GM21526 (cell line): ENCODE results near the gene STRN4.
A peak's percentile ranks its signal among the peaks of the same experiment; 100 is the strongest.

ENCODE experiments used
- ATAC-seq: cut with Tn5 transposase; IDR thresholded peaks from one replicate; pipeline ENCODE4 v1.9.1; 2021; ENCODE audit warnings: moderate library complexity; ENCODE audit not compliant: unreplicated experiment, low FRiP score

STRN4 gene

DNA sequence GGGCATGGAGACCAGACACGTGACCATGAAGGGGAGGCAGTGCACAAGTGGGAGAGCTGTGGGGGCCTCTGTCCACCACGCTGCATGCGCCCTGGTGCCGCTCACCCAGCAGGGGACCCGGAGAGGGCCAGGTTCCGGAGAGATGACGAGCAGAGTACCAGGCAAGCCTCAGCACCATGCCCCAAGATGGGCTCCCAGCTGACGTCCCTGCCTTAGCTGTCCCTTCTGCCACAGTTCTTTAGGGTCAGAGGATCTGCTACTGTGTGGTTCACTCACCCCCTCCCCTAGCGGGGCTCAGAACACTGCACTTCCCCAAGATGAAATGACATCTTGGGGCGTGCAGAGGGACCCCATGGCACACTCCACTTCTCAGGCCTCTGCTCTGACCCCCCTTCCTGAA, 19.7 kb downstream of the STRN4 start:
- ATAC-seq, result no peak

DNA sequence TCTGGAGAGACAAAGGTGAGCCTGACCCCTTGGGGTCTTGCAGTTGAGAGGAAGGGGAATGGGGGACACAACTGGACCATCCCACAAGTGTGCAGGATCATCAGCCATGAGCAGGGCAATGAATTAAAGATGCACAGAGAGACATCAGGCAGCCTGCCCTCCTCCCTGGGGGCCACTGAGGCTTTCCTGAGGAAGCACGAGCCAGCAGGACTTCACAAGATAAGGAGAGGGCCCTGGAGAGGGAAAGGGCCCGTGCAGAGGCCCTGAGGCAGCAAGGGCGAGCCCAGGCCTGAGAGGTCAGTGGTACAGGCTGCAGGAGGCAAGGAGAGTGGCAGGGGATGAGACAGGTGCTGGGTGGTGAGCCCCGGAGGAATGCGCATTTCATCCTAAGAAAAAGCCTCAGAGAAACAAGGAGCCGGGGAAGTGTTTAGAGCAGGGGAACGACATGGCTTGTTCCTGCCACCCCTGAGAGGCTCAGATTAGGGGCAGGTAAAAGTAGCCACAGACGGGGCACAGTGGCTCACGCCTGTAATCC, 20.3 kb downstream of the STRN4 start:
- no peak for ATAC-seq

DNA sequence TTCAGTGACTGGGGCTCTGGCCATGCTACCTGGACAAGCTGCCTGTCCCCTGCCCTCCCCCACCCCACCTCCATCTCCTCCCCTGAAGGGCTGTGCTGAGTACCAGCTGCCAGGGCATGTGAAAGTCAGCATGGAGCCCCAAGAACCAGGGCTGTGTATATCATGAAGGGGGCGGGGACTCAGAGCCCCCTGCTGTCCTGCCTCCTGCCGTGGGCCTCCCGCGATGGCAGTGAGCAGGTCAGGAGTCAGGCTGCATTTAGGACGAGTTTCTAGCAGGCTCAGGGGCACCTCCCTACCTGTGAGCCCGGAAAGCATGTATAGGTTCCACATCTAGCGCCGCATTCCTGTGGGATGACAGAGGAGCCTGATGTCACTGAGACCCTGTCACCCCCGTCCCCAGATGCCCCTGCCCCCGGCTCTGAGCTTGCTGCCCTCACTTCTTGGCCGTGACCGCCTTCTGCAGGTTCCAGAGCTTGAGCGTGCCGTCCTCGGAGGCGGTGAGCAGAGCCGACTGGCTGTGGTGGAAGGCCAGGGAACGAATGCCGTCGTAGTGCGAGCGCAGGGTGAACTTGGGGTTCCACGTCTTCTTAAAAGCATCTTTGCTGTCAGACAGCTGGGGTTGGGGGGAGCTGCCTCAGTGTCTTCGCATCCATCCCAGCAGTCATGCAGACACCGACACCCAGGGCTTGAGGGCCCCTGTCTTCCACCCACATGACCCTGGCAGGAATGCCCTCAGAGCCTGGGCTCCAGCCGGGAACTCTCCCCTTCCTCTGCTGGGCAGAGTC, 21.0 kb downstream of the STRN4 start:
- no peak for ATAC-seq

DNA sequence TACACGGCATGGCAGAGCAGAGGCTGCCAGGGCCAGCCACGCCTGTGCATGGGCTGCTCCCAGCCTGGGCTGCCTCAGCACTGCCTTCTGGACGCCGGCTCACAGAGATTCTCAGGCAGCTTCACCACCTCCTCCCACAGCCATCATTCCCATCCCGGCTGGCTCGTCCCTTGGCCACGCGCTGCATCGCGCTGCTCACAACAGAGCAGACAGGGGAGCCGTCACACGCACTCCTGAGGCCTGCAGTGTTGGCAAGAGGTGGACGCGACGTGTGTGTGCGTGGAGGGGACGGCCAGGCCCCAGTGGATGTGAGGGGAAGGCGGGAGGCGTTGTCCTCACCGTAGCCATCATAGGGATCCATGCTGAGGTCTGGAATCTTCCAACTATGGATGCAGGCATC, 21.8 kb downstream of the STRN4 start:
- ATAC-seq, result no peak

- ATAC-seq, result no peak
These were observed 22.8 kb downstream of the STRN4 start for GRCh38 chr19:46723471-46723870.

DNA sequence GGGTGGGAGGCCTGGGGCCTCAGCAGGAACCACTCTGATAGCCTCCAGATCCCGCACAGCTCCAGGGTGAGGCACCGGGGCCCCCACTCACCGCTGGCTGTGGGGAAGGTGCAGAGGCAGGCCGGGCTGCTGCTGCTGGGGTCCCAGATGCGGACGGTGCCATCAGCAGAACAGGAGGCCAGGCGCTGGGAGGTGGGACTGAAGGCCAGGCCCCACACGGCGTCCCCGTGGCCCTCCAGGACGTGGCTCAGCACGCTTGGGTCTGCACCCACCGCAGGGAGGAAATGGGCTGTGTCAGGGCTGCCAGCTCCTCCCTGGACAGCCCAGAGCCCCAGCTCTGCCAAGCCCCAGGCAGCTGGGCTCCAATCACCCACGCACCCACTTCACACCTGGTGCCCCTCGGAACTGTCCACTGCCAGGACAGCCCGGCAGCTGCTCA, 23.2 kb downstream of the STRN4 start:
- ATAC-seq, result no peak

DNA sequence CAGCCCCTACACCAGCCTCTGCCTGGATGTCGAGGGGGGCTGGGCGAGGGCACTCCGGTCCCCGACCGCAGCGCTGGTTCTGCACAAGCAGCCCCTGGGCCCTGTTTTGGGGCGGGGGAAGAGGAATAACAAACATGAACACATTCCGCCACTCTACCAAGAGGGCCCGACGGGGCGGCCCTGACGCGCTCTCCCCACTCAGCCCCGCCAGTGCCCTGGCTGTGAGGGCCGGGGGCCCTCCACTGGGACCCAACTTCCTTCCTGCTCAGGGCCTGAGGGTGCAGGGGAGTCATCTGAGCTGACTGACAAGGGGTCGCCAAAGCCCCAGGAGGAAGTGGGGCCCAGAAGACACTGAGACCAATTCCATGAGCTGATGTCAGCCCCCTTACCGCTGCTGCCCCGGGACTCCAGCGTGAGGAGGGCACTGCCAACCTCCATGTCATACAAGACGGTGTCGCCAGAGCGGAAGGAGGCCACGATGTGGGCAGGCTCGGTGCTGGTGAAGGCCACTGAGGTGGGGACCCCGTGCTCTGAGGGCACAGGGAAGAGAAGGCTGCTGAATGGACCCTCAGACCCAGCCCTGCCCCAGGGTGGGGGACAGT, 23.7 kb downstream of the STRN4 start:
- ATAC-seq, result no peak

- no peak for ATAC-seq
These were observed 24.3 kb downstream of the STRN4 start for GRCh38 chr19:46722004-46722380.

- no peak for ATAC-seq
These were observed 24.8 kb downstream of the STRN4 start for GRCh38 chr19:46721269-46722003.

GRCh38 chr19:46720503-46721239, 25.6 kb downstream of the STRN4 start:
- no peak for ATAC-seq

DNA sequence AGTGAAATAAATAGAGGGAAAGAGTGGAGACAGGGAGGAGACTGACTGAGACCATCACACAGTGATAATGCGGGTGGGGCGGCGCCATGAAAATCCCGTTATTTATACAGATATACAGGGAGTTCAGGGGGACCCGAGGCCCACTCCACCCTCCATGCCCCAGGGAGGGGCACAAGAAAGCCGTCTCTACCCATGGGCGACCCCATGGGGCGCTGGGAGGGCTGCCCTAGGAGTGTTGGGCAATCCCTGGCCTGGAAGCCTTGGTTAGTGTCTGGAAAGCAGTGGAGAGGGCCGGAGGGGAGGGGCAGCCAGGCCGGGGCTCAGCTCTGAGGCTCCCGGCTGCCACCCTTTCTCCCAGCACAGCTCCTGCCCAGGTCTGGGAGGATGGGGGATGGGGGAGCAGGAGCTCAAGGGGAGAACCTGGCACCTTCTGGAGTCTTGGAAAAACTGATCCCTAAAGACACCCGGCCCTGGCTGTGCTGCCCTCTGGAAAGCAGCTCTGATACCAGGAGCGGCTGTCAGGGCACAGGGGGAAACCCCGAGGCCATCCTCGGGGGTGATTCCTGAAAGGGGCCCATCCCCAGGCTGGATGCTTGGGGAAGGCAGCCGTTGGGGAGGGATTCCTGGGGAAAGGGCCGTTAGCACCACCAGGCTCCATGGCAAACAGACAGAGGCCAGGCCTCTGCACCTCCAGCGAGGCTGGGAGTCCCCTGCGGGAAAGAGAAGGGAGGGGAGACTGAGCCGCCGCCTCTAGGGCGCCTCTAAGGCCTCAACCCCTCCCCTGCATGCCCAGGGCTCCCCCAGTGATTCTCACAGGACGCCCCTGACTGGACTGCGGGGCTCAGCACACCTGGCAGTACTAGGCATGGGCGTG, 26.4 kb downstream of the STRN4 start:
- no peak for ATAC-seq

- ATAC-seq, result no peak
These were observed 27.2 kb downstream of the STRN4 start for GRCh38 chr19:46718934-46719622.

- ATAC-seq, result no peak
These were observed 27.9 kb downstream of the STRN4 start for GRCh38 chr19:46718157-46718933.

DNA sequence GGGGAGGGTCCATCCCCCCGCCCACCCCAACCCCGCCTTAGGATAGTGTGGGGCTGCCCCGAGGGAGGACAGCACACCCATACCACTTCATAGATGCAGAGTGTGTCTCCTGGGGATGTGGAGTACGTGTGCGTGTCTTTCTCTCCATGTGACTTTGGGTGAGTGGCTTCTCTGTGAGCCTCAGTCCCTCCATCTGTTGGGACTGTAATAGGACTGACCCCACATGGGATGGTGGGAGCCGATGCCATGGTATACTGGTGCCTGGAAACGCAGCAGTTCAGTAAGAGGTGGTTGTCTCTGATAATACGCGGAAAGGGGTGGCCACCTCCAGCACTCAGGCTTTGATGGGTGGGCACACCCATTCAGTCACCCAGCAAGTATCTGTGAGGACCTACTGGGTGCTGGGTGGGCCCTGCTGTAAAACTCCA, 28.5 kb downstream of the STRN4 start:
- ATAC-seq, result no peak

DNA sequence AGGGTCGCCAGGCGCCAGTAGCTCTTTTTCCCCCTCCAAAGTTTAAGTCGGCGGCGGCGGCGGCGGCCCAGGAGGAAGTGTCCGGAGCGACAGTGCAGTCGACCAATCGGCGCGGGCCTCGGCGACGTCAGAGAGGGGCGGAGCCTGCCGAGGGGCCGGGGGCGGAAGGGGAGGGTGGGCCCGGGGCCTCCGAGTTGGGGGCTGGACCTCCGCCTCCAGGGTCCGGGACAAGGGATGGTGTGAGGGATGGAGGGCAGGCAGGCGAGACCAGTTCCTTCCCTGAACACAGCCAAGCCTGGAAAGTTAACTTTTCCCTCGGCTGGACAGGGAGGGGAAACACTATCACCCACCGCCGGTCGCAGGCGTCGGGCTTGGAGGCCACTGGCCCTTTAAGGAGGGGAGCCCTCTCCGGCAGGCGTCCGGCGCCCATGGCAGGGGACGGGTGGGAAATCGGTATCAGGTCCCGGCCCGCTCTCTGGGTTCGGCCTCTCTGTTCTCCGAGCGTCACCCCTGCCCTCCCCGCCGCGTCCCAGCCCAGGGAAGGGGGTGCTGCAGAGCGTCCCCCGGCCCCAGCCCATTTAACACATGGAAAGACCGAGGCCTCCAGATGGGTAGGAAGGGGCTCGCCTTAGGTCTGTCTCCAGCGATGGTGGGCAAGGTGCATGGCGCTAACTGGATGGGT, 29.1 kb downstream of the STRN4 start, which contains the start of gene PRKD2:
TSS of gene PRKD2 (minus strand) at position 81 of the 682 bp plus-strand sequence. CDS start 744 bp downstream, outside the sequence.
- peak; percentile 39 for ATAC-seq

DNA sequence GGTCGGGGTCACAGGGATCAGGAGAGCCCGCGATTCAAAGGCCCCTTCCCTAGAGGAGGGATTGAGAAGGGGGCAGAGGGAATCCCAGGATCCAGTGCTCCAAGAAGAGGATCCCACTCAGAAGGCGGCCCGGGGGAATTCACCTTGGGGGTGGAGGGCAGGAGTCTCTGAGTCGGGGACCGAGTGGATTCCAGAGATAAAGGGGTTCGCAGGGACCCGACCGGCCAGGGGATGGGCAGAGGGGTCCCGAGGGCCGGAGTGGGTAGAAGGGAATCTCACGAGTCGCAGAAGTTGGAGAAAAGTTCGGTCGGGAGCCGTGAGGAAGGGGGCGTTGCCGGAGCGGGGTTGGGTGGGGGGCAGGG, 29.6 kb downstream of the STRN4 start:
- no peak for ATAC-seq

DNA sequence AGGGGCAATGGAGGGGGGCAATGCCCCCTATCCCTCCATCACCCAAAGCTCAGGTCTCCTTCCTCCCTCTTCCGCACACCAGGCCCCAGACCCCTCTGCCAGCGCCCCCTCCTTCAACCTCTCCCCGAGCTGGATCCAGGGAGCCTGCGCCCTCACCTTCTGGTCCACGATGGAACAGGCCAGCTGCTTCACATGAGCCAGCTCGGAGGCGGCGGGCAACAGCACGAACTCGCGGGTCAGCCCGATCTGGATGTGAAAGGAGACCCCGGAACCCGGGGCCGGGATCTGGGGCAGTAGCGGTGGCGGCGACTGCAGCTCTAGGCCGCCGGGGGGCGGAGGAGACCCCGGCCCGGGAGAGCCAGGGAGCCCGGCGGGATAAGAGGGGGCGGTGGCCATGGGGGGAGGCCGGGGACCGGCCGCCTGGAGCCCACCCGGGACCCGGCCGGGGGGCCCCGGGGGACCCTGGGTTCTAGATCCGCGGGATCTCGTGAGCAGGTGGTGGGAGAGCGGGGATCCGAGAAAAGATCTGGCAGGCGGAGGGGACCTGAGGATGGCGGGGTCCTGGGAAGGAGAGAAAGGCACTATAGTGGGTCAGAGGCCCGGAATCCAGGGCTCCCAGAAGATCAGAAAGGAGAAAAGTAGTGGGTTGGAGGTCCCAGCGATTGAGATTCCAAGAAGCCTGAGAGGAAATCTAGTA, 30.1 kb downstream of the STRN4 start:
- ATAC-seq, result no peak
